ENCODE measurements around the gene FAM120AOS.
A peak's percentile ranks its signal among the peaks of the same experiment; 100 is the strongest.

Gene FAM120AOS

GRCh38 chr9:93477397-93477796 is 24.0 kb upstream of the FAM120AOS start:
- no peak for DNase-seq (ENCODE audit: low spot score in 2 of 2)
- in situ Hi-C loops (cut with MboI; ENCODE audit: low sequenced_read_pairs) = no loop called here
- Histone ChIP-seq H3K36me3 (replicated peaks) (peaks cover 32% of the 10 kb centered on the region), H3K27me3 (ENCODE audit: low read depth) (no peaks in the 10 kb centered on the region), H3K4me1 (peaks cover 10% of the 10 kb centered on the region), H3K9me3 (no peaks in the 10 kb centered on the region), H3K4me3 (no peak overlapping the region)

GRCh38 chr9:93476924-93477323 is 23.5 kb upstream of the FAM120AOS start:
- peaks cover 32% of the 10 kb centered on the region for H3K36me3 ChIP-seq (replicated peaks)
- no peak for DNase-seq (ENCODE audit: low spot score in 2 of 2)
- H3K27me3 ChIP-seq (ENCODE audit: low read depth) = no peaks in the 10 kb centered on the region
- H3K9me3 ChIP-seq = no peaks in the 10 kb centered on the region
- no peak overlapping the region for H3K4me3 ChIP-seq
- H3K4me1 ChIP-seq = peaks cover 10% of the 10 kb centered on the region
- in situ Hi-C loops (cut with MboI; ENCODE audit: low sequenced_read_pairs) = no loop called here

- Histone ChIP-seq H3K4me1 (peaks cover 10% of the 10 kb centered on the region), H3K9me3 (no peaks in the 10 kb centered on the region), H3K27me3 (ENCODE audit: low read depth) (no peaks in the 10 kb centered on the region), H3K4me3 (no peak overlapping the region), H3K36me3 (replicated peaks) (peaks cover 40% of the 10 kb centered on the region)
- DNase-seq (ENCODE audit: low spot score in 2 of 2) = no peak
- in situ Hi-C loops (cut with MboI; ENCODE audit: low sequenced_read_pairs) = no loop called here
These were observed 22.5 kb upstream of the FAM120AOS start for GRCh38 chr9:93475856-93476255.

GRCh38 chr9:93475108-93475507 is 21.7 kb upstream of the FAM120AOS start:
- Histone ChIP-seq H3K4me3 (no peak overlapping the region), H3K4me1 (peaks cover 10% of the 10 kb centered on the region), H3K9me3 (no peaks in the 10 kb centered on the region), H3K36me3 (replicated peaks) (peaks cover 39% of the 10 kb centered on the region), H3K27me3 (ENCODE audit: low read depth) (no peaks in the 10 kb centered on the region)
- in situ Hi-C loops (cut with MboI; ENCODE audit: low sequenced_read_pairs) = no loop called here
- no peak for DNase-seq (ENCODE audit: low spot score in 2 of 2)

- Histone ChIP-seq H3K4me3 (no peak overlapping the region), H3K4me1 (peaks cover 21% of the 10 kb centered on the region), H3K36me3 (replicated peaks) (peaks cover 36% of the 10 kb centered on the region), H3K27me3 (ENCODE audit: low read depth) (no peaks in the 10 kb centered on the region), H3K9me3 (no peaks in the 10 kb centered on the region)
- in situ Hi-C loops (cut with MboI; ENCODE audit: low sequenced_read_pairs) = no loop called here
- DNase-seq (ENCODE audit: low spot score in 2 of 2) = no peak
These were observed 20.0 kb upstream of the FAM120AOS start for GRCh38 chr9:93473411-93473810.

GRCh38 chr9:93471124-93471523 is 17.7 kb upstream of the FAM120AOS start:
- H3K4me1 ChIP-seq = peaks cover 42% of the 10 kb centered on the region
- in situ Hi-C loops (cut with MboI; ENCODE audit: low sequenced_read_pairs) = no loop called here
- no peaks in the 10 kb centered on the region for H3K27me3 ChIP-seq (ENCODE audit: low read depth)
- peaks cover 30% of the 10 kb centered on the region for H3K36me3 ChIP-seq (replicated peaks)
- DNase-seq (ENCODE audit: low spot score in 2 of 2) = no peak
- H3K4me3 ChIP-seq = no peak overlapping the region
- no peaks in the 10 kb centered on the region for H3K9me3 ChIP-seq

- Histone ChIP-seq H3K4me1 (peaks cover 42% of the 10 kb centered on the region), H3K36me3 (replicated peaks) (peaks cover 23% of the 10 kb centered on the region), H3K27me3 (ENCODE audit: low read depth) (no peaks in the 10 kb centered on the region), H3K4me3 (no peak overlapping the region), H3K9me3 (no peaks in the 10 kb centered on the region)
- in situ Hi-C loops (cut with MboI; ENCODE audit: low sequenced_read_pairs) = no loop called here
- DNase-seq (ENCODE audit: low spot score in 2 of 2) = no peak
These were observed 17.0 kb upstream of the FAM120AOS start for GRCh38 chr9:93470391-93470790.

GRCh38 chr9:93468763-93469456 is 15.5 kb upstream of the FAM120AOS start:
- no peak for DNase-seq (ENCODE audit: low spot score in 2 of 2)
- peaks cover 51% of the 10 kb centered on the region for H3K4me1 ChIP-seq
- peaks cover 12% of the 10 kb centered on the region for H3K36me3 ChIP-seq (replicated peaks)
- no peaks in the 10 kb centered on the region for H3K27me3 ChIP-seq (ENCODE audit: low read depth)
- in situ Hi-C loops (cut with MboI; ENCODE audit: low sequenced_read_pairs) = no loop called here
- no peaks in the 10 kb centered on the region for H3K9me3 ChIP-seq
- no peak overlapping the region for H3K4me3 ChIP-seq

GRCh38 chr9:93467462-93467861 is 14.1 kb upstream of the FAM120AOS start:
- peaks cover 8% of the 10 kb centered on the region; the same call in 1 of the 2 replicates for H3K36me3 ChIP-seq (replicated peaks)
- no peaks in the 10 kb centered on the region for H3K9me3 ChIP-seq
- H3K4me1 ChIP-seq = peaks cover 56% of the 10 kb centered on the region
- H3K4me3 ChIP-seq = no peak overlapping the region
- peak; percentile 29 to 43 for DNase-seq (ENCODE audit: low spot score in 2 of 2)
- H3K27me3 ChIP-seq (ENCODE audit: low read depth) = no peaks in the 10 kb centered on the region
- in situ Hi-C loops (cut with MboI; ENCODE audit: low sequenced_read_pairs) = no loop called here

- Histone ChIP-seq H3K27me3 (ENCODE audit: low read depth) (no peaks in the 10 kb centered on the region), H3K36me3 (replicated peaks) (peaks cover 8% of the 10 kb centered on the region; the same call in 1 of the 2 replicates), H3K4me1 (peaks cover 56% of the 10 kb centered on the region), H3K4me3 (no peak overlapping the region), H3K9me3 (no peaks in the 10 kb centered on the region)
- DNase-seq (ENCODE audit: low spot score in 2 of 2) = peak in 1 of 2 experiments; percentile 51
- in situ Hi-C loops (cut with MboI; ENCODE audit: low sequenced_read_pairs) = no loop called here
These were observed 13.7 kb upstream of the FAM120AOS start for GRCh38 chr9:93467062-93467416.

GRCh38 chr9:93466416-93467061 is 13.2 kb upstream of the FAM120AOS start:
- H3K9me3 ChIP-seq = no peaks in the 10 kb centered on the region
- peaks cover 4% of the 10 kb centered on the region; the same call in 1 of the 2 replicates for H3K36me3 ChIP-seq (replicated peaks)
- peaks cover 56% of the 10 kb centered on the region for H3K4me1 ChIP-seq
- H3K27me3 ChIP-seq (ENCODE audit: low read depth) = no peaks in the 10 kb centered on the region
- no peak overlapping the region for H3K4me3 ChIP-seq
- no peak for DNase-seq (ENCODE audit: low spot score in 2 of 2)
- in situ Hi-C loops (cut with MboI; ENCODE audit: low sequenced_read_pairs) = no loop called here

- no peaks in the 10 kb centered on the region for H3K27me3 ChIP-seq (ENCODE audit: low read depth)
- no peaks in the 10 kb centered on the region for H3K9me3 ChIP-seq
- no peak for DNase-seq (ENCODE audit: low spot score in 2 of 2)
- peaks cover 56% of the 10 kb centered on the region for H3K4me1 ChIP-seq
- in situ Hi-C loops (cut with MboI; ENCODE audit: low sequenced_read_pairs) = no loop called here
- no peak overlapping the region for H3K4me3 ChIP-seq
- H3K36me3 ChIP-seq (replicated peaks) = no peaks in the 10 kb centered on the region
These were observed 12.5 kb upstream of the FAM120AOS start for GRCh38 chr9:93465855-93466254.

GRCh38 chr9:93464876-93465275 is 11.5 kb upstream of the FAM120AOS start:
- no peaks in the 10 kb centered on the region for H3K9me3 ChIP-seq
- no peaks in the 10 kb centered on the region for H3K27me3 ChIP-seq (ENCODE audit: low read depth)
- in situ Hi-C loops (cut with MboI; ENCODE audit: low sequenced_read_pairs) = no loop called here
- H3K36me3 ChIP-seq (replicated peaks) = no peaks in the 10 kb centered on the region
- DNase-seq (ENCODE audit: low spot score in 2 of 2) = peak in 1 of 2 experiments; percentile 3
- no peak overlapping the region for H3K4me3 ChIP-seq
- H3K4me1 ChIP-seq = peaks cover 54% of the 10 kb centered on the region

GRCh38 chr9:93464395-93464794 is 11.0 kb upstream of the FAM120AOS start:
- Histone ChIP-seq H3K9me3 (no peaks in the 10 kb centered on the region), H3K4me1 (peaks cover 52% of the 10 kb centered on the region), H3K27me3 (ENCODE audit: low read depth) (no peaks in the 10 kb centered on the region), H3K36me3 (replicated peaks) (no peaks in the 10 kb centered on the region), H3K4me3 (no peak overlapping the region)
- in situ Hi-C loops (cut with MboI; ENCODE audit: low sequenced_read_pairs) = no loop called here
- no peak for DNase-seq (ENCODE audit: low spot score in 2 of 2)
